Measurements from ENCODE around the gene BMP5.

Gene BMP5

DNA sequence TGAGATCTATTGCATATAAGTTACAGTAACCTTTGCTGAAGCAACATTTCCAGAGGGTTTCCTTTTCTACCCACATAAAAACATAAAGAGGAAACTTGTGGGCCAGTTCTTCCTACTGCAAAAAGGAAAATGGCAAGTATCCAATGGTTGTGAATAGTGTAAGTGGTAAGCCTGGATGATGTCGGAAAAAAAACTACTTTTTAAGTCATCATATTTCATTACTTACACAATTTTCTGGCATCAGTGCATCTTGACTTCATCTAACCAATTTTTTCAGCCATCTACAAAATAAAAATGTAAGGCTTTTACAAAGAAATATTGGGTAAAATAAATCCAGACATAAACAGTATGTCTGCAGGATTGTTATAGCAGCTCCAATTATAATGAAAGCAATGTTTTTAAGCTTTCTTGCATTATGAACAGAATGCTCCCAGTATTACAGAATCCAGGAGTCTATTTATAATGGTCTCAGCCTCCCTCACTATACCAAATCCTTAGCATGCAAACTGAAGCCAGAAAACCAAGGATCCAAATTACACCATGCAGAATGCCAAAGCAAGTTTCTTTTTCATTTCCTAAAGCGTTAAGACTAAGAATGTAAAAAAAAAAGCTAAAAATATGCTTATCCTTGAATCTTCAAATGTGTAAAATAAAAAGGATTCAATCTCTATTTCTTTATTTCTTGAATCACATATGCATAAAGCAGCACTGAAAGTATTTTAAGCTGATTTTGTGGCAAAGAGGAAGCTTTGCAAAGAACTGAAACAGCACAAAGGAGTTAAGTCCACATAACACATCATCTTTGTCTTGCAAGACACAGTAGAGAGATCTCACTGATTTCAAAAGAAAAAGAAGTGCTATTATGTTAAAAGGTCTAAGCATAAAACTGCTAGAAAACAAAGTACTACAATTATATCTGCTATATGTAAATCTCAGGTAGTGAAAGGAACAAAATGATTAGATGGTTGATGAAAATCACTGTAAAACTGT lies 169.6 kb downstream of the BMP5 start:
- no peak for DNase-seq

DNA sequence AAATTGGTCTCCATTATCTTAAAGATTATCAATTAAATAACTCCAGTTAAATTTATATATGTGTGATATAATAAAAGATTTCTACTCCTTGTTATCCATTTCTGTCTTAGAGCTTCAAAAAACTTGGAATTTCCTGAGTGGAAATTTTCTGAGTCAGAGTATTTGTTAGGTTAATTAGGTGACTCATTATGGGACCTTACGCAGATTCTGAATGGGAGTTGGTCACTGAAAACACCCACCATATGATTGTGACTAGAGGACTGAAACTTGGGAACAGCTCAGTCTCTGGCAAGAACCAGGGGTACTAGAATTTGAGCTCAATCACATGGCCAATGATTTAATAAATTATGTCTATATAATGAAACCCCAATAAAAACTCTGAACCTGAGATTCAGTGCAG lies 171.0 kb downstream of the BMP5 start:
- no peak for DNase-seq

All from NCI-H2107 (cell line).